Activated naive CD8-positive, alpha-beta T cell treated with anti-CD3 and anti-CD28 coated beads, Interleukin-2, amount 10 ng/mL, durations not matched to agents 7 days and 5 days (primary cell): ENCODE data around the gene TTN. TPM values are rescaled to one million over a fixed set of nuclear protein-coding genes. Genes with fewer than 3 reads are reported as not detected.
A peak's percentile ranks its signal among the peaks of the same experiment; 100 is the strongest.

Experiments used
- ATAC-seq: fragments of 150-1000 bp; cut with Tn5 transposase; one replicate; pipeline ENCODE4 v1.10.0; 2021; ENCODE audit warnings: low read depth, moderate library complexity
- POLR2A ChIA-PET: fragments of 350-600 bp; sonication (Branson Sonifier 250); formaldehyde crosslinking; loops from one replicate; lab custom pipeline; 2021; ENCODE audit warnings: antibody characterized with exemption; lab: Charles Lee
- DNase-seq: peaks from one replicate; pipeline ENCODE4 v3.0.0; 2021
- H3K27ac Mint-ChIP-seq: one replicate; pipeline ENCODE4 v1.8.0; 2022; ENCODE audit warnings: mild to moderate bottlenecking, mixed read lengths
- H3K27me3 Mint-ChIP-seq: one replicate; pipeline ENCODE4 v1.8.0; 2022; ENCODE audit warnings: mild to moderate bottlenecking, moderate library complexity, mixed read lengths
- H3K36me3 Mint-ChIP-seq: one replicate; pipeline ENCODE4 v1.8.0; 2021; ENCODE audit warnings: mild to moderate bottlenecking, mixed read lengths
- H3K4me1 Mint-ChIP-seq: one replicate; pipeline ENCODE4 v1.8.0; 2021; ENCODE audit warnings: mixed read lengths
- H3K4me3 Mint-ChIP-seq: one replicate; pipeline ENCODE4 v1.8.0; 2022; ENCODE audit warnings: mild to moderate bottlenecking, moderate library complexity, mixed read lengths
- H3K9me3 Mint-ChIP-seq: one replicate; pipeline ENCODE4 v1.8.0; 2021; ENCODE audit warnings: mixed read lengths
- total RNA-seq, 2 experiments: library from RNA; stranded (reverse); gene quantifications; one replicate each; pipeline ENCODE4 v1.2.3, GENCODE V29; 2021

Gene TTN
- total RNA-seq, 2 experiments from 2014 or later, result 11.9 to 13.5 TPM

DNA sequence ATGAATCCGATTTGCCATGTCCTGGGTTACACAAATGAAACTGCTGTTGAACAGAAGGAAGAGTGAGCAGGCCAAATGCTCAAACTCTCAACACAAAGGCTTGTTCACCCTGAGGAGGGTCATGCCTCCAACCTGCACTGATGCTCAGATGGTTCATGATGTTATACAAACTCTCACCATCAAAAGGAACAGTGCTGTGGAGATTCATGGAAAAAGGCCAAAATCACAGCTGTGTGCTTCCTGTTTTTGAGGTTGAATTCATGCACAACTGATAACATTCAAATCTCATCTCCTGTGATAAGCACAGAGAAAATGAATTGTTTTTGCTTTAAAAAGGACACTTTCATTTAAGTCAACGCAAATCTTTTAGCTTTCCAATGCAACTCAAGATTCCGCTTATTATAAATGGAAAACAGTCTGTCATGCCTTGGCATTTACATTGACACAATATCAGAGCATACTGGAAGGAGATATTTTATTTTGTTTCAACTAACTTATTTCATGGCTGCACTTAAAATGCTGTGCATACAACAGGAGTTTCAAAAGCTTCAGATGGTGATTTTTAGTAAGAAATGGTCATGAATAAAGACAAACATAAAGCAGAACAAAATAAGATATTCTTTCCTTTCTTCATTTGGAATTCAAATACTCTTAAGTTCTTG, 22.2 kb upstream of the TTN start:
- H3K4me3 Mint-ChIP-seq, result peak overlapping the region; percentile 7
- POLR2A ChIA-PET, result no interaction called here

DNA sequence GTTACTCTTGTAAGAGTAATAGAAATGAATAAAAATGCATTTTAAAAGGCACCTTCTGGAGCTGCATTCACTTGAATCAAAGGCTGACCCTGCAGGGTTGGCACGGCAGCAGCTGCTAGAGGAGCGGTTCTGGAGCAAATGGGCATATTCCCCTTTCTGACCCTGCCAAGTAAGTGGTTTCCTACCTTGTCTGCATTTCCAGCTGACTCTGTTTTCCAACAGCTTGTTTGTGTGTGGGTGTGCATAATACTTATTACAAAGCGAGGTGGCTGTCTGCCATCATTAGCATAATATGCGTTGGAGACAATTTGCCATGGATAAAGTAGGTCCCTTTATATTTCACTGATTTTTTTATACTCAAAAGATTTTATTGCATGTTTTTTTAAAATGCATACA, 21.3 kb upstream of the TTN start:
- H3K27ac Mint-ChIP-seq, result no peak overlapping the region
- POLR2A ChIA-PET, result no interaction called here
- peaks cover 20% of the 10 kb centered on the region for H3K36me3 Mint-ChIP-seq
- H3K4me3 Mint-ChIP-seq, result no peak overlapping the region
- H3K4me1 Mint-ChIP-seq, result peaks cover 10% of the 10 kb centered on the region
- no peaks in the 10 kb centered on the region for H3K9me3 Mint-ChIP-seq
- no peak for ATAC-seq
- no peaks in the 10 kb centered on the region for H3K27me3 Mint-ChIP-seq
- DNase-seq, result no peak

More for the DNA sequence above, 22.2 kb upstream of the TTN start:
- DNase-seq (no peak), ATAC-seq (peak; percentile 54)
- no peak overlapping the region for H3K27ac Mint-ChIP-seq
- no peaks in the 10 kb centered on the region for H3K9me3 Mint-ChIP-seq
- peaks cover 20% of the 10 kb centered on the region for H3K36me3 Mint-ChIP-seq
- no peaks in the 10 kb centered on the region for H3K27me3 Mint-ChIP-seq
- H3K4me1 Mint-ChIP-seq, result peaks cover 10% of the 10 kb centered on the region

DNA sequence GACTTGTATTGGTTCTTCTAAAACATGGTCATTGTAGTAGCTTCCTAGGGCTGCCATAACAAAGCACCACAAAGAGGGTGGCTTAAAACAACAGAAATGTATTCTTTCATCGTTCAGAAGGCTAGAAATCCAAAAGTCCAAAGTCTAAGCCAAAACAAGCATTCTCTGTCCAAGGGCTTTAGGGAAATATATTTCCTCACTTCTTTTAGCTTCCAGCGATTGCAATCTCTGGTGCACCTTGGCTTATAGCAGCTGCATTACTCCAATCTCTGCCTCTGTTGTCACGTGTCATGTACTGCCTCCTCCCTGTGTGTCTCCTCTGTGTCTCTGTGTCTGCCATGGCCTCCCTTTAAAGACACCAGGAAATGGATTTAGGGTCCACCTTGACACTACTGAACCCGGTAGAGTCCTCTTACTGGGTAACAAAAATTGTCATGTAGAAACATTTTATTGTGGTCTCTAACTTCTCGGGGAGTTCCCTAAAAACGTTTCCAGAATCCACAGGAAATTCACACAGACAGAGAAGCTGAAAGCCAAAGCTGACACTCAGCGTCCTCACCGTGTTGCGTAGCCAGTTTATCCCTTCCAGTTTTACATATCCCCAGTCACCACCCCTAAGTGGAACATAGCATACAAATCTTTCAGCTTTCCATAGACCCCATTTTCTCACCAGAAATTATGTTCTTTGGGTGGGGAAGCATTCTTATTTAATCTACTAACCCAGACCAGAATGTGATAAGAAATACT, 20.7 kb upstream of the TTN start:
- no peak for ATAC-seq
- Mint-ChIP-seq H3K27me3 (no peaks in the 10 kb centered on the region), H3K4me3 (no peak overlapping the region), H3K36me3 (peaks cover 20% of the 10 kb centered on the region), H3K9me3 (no peaks in the 10 kb centered on the region), H3K27ac (no peak overlapping the region), H3K4me1 (peaks cover 10% of the 10 kb centered on the region)
- POLR2A ChIA-PET, result no interaction called here
- DNase-seq, result no peak

DNA sequence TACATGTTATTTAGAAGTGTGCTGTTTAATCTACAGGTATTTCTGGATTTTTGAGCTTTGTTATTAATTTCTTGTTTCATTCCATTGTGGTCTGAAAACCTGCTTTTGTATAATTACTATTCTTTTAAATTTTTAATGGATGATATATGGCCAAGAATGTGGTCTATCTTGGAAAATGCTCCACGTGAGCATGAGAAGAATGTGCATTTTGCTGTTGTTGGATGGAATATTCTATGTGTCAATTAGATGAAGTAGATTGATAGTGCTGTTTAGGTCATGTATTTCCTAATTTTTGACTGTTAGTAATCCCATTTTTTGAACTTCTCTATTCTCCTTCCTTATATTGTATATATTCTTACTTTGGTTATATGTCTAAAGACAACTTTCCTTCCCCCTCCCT, 19.9 kb upstream of the TTN start:
- Mint-ChIP-seq H3K4me3 (no peak overlapping the region), H3K36me3 (peaks cover 19% of the 10 kb centered on the region), H3K9me3 (no peaks in the 10 kb centered on the region), H3K27me3 (no peaks in the 10 kb centered on the region), H3K4me1 (peaks cover 10% of the 10 kb centered on the region), H3K27ac (no peak overlapping the region)
- DNase-seq (no peak), ATAC-seq (no peak)
- POLR2A ChIA-PET, result no interaction called here

DNA sequence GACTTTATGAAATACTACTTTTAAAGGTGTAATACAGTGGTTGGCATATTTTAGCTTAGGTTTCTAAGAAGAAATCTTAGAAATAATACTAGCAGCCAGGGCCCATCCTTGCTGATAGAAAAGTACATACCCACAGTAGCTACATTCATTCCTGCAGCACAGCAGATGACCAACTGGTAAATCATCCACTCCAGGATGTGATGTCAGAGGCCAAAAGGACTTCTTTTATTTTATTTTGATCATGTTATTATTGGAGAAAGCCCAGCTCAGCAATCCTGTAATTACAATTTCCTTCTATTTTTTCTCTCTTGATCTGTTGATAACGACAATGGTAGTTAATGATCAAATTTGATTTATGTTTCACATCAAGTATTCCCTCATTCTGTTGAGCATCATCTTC, 18.0 kb upstream of the TTN start:
- no peak for DNase-seq
- no peaks in the 10 kb centered on the region for H3K9me3 Mint-ChIP-seq
- H3K4me3 Mint-ChIP-seq, result no peak overlapping the region
- peaks cover 13% of the 10 kb centered on the region for H3K36me3 Mint-ChIP-seq
- ATAC-seq, result no peak
- H3K27ac Mint-ChIP-seq, result no peak overlapping the region
- POLR2A ChIA-PET, result no interaction called here
- peaks cover 17% of the 10 kb centered on the region for H3K4me1 Mint-ChIP-seq
- H3K27me3 Mint-ChIP-seq, result no peaks in the 10 kb centered on the region

DNA sequence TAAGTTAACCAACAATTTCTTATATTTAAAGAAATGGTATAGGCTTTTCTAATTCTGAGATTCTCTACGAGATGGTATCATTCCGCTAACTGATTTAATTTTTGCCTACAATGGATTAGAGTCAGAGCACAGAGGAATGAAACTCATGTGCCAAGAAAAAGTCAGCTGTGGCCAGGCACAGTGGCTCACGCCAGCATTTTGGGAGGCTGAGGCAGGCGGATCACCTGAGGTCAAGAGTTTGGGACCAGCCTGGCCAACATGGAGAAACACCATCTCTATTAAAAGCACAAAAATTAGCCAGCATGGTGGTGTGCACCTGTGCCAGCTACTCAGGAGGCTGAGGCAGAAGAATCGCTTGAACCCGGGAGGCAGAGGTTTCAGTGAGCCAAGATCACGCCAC, 17.0 kb upstream of the TTN start:
- ATAC-seq (no peak), DNase-seq (no peak)
- Mint-ChIP-seq H3K4me1 (peaks cover 18% of the 10 kb centered on the region), H3K9me3 (no peaks in the 10 kb centered on the region), H3K27me3 (no peaks in the 10 kb centered on the region), H3K4me3 (no peak overlapping the region), H3K36me3 (peaks cover 12% of the 10 kb centered on the region), H3K27ac (no peak overlapping the region)
- POLR2A ChIA-PET, result no interaction called here

DNA sequence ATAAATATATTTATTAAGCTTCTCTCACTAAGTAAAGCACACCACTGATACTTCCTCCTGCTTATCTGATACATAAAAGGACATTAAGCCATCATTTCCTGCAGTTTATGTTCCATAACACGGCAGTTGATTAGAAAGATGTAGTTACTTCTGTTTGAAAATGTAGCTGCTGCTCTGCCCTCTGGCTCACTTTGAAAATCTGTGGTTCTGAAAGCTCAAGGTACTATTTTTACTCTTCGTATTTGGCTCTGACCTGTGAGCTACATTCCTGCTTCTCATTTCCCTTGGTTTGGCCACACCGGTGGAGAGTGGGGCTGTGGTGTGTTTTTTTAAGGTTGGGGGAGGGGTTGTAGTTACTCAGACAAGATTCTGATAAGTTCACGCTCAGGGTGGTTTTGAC, 12.8 kb upstream of the TTN start:
- Mint-ChIP-seq H3K4me1 (peaks cover 28% of the 10 kb centered on the region), H3K36me3 (no peaks in the 10 kb centered on the region), H3K27ac (peak overlapping the region; percentile 93), H3K9me3 (no peaks in the 10 kb centered on the region), H3K4me3 (peak overlapping the region; percentile 75), H3K27me3 (no peaks in the 10 kb centered on the region)
- DNase-seq (peak; percentile 39), ATAC-seq (peak; percentile 87)
- POLR2A ChIA-PET, result interaction anchor here (0.8 kb wide), 1 partner anchor 9 kb away, joined by 3 read pairs; no protein-coding TSS in a partner anchor

DNA sequence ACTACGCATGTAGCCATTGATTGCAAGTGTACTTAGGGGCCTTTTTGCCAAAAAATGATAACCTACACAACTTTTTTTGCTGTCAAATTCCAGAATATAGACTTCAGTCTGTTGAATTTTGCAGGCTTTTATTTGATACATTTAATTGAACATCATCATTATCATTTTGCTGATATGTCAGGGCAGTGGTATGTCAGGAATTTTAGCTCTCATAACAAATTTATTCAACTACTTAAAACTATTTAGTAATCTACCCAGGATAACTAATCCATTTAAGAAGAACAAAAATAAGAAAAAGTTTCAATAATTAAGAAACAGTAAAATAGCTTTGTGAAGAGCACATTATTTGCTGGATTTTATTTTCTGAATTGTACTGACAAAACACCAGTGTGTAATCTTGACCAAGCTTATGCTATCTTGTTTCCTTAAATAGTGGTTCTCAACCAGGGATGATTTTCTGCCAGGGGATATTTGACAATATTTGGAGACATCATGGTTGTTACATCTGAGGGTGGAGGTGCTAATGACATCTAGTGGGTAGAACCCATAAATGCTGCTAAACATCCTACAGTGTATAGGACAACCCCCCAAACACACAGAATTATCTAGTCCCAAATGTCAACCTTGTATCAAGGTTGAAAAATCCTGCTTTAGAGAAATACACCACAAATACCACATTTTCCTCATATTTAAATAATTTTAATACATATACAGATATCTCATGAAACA, 12.1 kb upstream of the TTN start:
- H3K27me3 Mint-ChIP-seq, result no peaks in the 10 kb centered on the region
- DNase-seq (no peak), ATAC-seq (peak; percentile 61)
- POLR2A ChIA-PET, result no interaction called here
- no peaks in the 10 kb centered on the region for H3K36me3 Mint-ChIP-seq
- H3K4me1 Mint-ChIP-seq, result peaks cover 28% of the 10 kb centered on the region
- H3K27ac Mint-ChIP-seq, result no peak overlapping the region
- H3K9me3 Mint-ChIP-seq, result no peaks in the 10 kb centered on the region
- no peak overlapping the region for H3K4me3 Mint-ChIP-seq

DNA sequence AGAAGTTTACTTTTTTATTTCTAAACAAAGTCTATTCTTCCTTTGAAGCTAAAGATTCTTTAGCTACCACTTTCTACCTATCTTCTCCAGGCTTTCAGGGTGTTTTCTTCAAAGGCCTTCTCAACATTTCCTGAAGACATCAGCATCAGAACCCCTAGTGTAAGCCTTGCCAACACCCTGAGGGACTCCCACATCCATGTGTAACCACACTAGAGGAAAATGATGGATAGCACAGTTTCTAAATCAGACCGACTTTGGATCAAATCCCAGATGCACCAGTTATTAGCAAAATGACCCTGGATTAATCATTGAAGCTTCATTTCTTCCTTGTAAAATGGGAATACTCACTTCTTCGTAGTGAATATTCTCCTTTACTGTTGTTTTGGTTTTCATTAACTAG, 4.7 kb upstream of the TTN start:
- DNase-seq (no peak), ATAC-seq (no peak)
- no peaks in the 10 kb centered on the region for H3K9me3 Mint-ChIP-seq
- H3K36me3 Mint-ChIP-seq, result no peaks in the 10 kb centered on the region
- no peaks in the 10 kb centered on the region for H3K27me3 Mint-ChIP-seq
- H3K4me3 Mint-ChIP-seq, result no peak overlapping the region
- H3K27ac Mint-ChIP-seq, result no peak overlapping the region
- no peaks in the 10 kb centered on the region for H3K4me1 Mint-ChIP-seq
- POLR2A ChIA-PET, result interaction anchor here (1.5 kb wide), 1 partner anchor 8 kb away, joined by 3 read pairs; no protein-coding TSS in a partner anchor

DNA sequence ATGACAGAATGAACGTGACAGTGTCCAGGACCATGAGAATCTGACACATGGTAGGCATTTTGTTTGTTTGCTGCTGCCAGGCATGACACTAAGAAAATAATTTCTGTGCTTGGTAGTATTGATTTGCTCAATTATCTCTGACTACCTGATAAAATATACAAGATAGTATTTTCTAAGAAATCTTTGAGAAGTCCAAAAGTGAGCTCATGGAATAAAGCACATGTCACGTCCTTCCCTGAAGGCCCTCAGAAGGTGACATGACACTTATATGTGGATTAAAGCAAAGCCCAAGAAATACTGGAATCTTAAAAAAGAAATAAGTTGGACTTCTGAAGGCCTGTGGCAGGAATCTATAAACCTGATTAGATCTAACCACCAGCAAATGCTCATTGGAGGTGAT, 3.8 kb upstream of the TTN start:
- ATAC-seq, result no peak
- no peaks in the 10 kb centered on the region for H3K27me3 Mint-ChIP-seq
- no peaks in the 10 kb centered on the region for H3K4me1 Mint-ChIP-seq
- DNase-seq, result no peak
- no peak overlapping the region for H3K4me3 Mint-ChIP-seq
- H3K36me3 Mint-ChIP-seq, result no peaks in the 10 kb centered on the region
- POLR2A ChIA-PET, result interaction anchor here (1.5 kb wide), 1 partner anchor 9 kb away, joined by 3 read pairs; no protein-coding TSS in a partner anchor
- H3K9me3 Mint-ChIP-seq, result no peaks in the 10 kb centered on the region
- no peak overlapping the region for H3K27ac Mint-ChIP-seq

DNA sequence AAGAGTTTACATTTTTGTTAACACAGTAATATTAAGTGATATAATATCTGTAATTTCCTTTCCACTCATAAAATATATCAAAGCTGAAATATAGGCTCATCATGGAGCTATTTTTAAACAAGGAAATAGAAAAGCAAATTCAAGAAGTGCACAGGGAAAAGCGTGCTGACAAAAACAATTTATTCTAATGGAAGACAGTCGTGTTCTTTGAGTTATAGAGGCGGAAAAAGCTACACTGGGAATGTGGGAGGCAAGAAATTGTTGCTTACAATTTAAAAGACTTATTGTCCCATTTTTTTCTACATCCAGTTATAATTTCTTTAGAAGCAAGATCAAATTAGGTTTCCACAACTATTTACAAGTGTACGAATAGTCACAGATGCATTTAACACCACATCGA, 3.2 kb upstream of the TTN start:
- ATAC-seq, result no peak
- H3K9me3 Mint-ChIP-seq, result no peaks in the 10 kb centered on the region
- no peaks in the 10 kb centered on the region for H3K4me1 Mint-ChIP-seq
- no peaks in the 10 kb centered on the region for H3K36me3 Mint-ChIP-seq
- POLR2A ChIA-PET, result interaction anchor here (1.5 kb wide), 1 partner anchor 10 kb away, joined by 3 read pairs; no protein-coding TSS in a partner anchor
- no peaks in the 10 kb centered on the region for H3K27me3 Mint-ChIP-seq
- no peak overlapping the region for H3K27ac Mint-ChIP-seq
- no peak overlapping the region for H3K4me3 Mint-ChIP-seq
- DNase-seq, result no peak

DNA sequence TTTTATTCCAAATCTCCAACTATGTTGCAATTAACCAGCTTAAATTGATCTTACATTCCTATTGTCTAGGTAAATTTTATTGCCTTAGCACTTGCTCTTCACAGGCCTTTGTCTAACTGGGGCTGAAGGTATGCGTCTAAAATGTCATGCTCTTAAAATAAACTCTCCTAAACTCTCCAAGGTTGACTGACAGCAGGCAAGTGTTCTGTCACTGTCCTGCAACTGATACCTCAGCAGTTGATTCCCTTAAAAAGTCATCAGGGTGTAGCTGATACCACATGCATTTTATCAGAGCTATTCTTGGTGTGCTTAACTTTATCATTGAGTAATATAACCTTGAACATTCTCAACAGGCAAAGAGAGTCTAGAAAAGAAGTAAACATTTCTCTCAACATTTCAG, 680 bp downstream of the TTN start:
- no peaks in the 10 kb centered on the region for H3K9me3 Mint-ChIP-seq
- H3K4me1 Mint-ChIP-seq, result no peaks in the 10 kb centered on the region
- H3K27me3 Mint-ChIP-seq, result no peaks in the 10 kb centered on the region
- ATAC-seq, result no peak
- no peak overlapping the region for H3K4me3 Mint-ChIP-seq
- H3K27ac Mint-ChIP-seq, result no peak overlapping the region
- POLR2A ChIA-PET, result no interaction called here
- no peaks in the 10 kb centered on the region for H3K36me3 Mint-ChIP-seq
- DNase-seq, result no peak

DNA sequence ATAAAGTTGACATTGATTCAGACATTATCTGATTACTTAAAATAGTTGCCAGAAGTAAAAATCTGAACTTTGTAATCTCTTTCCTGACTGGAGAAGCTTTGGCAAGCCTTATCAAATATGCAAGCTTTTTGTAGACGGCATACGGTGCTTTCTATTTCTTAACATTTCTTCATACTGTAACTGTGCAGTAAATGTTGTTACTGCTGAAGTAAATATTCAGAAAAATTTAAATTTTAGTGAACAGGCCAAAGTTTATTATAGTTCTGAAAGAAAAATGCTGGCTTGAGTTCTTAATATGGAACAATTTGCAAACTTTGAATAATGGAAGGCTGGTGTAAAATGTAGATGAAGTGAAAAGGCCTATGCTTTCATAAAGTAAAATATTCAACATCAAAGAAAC, 1.8 kb downstream of the TTN start:
- H3K4me3 Mint-ChIP-seq, result no peak overlapping the region
- H3K36me3 Mint-ChIP-seq, result no peaks in the 10 kb centered on the region
- POLR2A ChIA-PET, result no interaction called here
- ATAC-seq (no peak), DNase-seq (no peak)
- no peak overlapping the region for H3K27ac Mint-ChIP-seq
- H3K4me1 Mint-ChIP-seq, result no peaks in the 10 kb centered on the region
- H3K9me3 Mint-ChIP-seq, result no peaks in the 10 kb centered on the region
- H3K27me3 Mint-ChIP-seq, result no peaks in the 10 kb centered on the region
